ENCODE data around the gene NHEJ1. TPM values are rescaled to one million over a fixed set of nuclear protein-coding genes. Genes with fewer than 3 reads are reported as not detected.

NHEJ1 gene
- total and polyA plus RNA-seq, 9 of the 15 experiments (the other 6 are each of a cell fraction or from before 2014, with no cell fraction given), result 9.0 to 23.7 (median 13.9) TPM

DNA sequence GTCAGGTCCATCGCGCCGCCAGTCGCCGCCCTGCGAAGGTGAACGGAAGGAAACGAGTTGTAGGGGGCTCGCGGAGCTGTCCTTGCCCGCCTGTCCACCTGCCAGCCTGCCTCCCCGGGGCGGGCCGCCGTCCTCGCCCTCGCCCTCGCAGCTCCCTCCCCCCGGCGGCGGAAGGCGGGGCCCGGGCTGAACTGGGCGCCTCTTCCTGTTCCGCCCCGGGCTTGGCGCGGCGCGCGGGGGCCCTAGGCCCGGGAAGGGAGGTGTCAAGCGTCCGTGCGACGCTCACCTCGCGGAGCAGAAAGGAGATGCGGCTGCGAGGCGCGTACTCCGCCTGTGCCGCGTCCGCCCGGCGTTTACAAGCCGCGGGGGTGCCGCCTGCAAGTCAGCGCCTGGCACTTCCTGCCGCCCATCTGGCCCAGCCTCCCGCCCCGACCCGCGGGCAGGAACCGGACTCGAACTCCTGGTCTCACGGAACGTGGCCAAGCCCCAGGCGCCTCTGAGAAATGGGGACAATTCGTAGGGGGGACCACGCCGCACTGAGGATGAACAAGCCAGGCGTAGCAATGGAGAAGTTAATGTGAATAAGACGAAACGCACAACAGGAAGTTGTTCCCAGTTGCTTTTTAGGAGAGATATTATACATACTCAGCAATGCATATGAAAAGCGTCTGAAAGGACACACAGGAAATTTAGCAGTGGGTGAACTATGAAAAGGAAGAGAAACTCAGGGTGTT, 16.4 kb upstream of the NHEJ1 start, which contains the start of gene CNPPD1 (continued):
- TF ChIP-seq CUX1 (CRISPR knock-in tag; IDR thresholded peaks at IDR 0.05), result no peak
- no peak for TF ChIP-seq ARID2 (IDR thresholded peaks at IDR 0.05)
- TF ChIP-seq SNRNP70 (optimal IDR thresholded peaks at IDR 0.05; ENCODE audit: low read depth, low read length), result no peak
- no peak for TF ChIP-seq ATF1 (CRISPR knock-in tag; IDR thresholded peaks at IDR 0.05)
- TF ChIP-seq ATF1 (tag; IDR thresholded peaks at IDR 0.05), result peak; percentile 53
- TF ChIP-seq U2AF2 (optimal IDR thresholded peaks at IDR 0.05; ENCODE audit: low read depth, low read length), result no peak
- peak; percentile 54; the same call in 1 of the 2 replicates for TF ChIP-seq ELF2 (CRISPR knock-in tag; IDR thresholded peaks at IDR 0.05)
- TF ChIP-seq CTBP1 (IDR thresholded peaks at IDR 0.05; ENCODE audit: borderline replicate concordance), result peak; percentile 79
- no peak for TF ChIP-seq GATA2 (CRISPR knock-in tag; IDR thresholded peaks at IDR 0.05)
- no peak for TF ChIP-seq PRMT5 (CRISPR knock-in tag; IDR thresholded peaks at IDR 0.05)
- no peak; the same call in 1 of the 2 replicates for TF ChIP-seq ZNF395 (CRISPR knock-in tag; IDR thresholded peaks at IDR 0.05)
- TF ChIP-seq EHMT2 (IDR thresholded peaks at IDR 0.05), result no peak
- peak; percentile 68 for TF ChIP-seq SP1 (CRISPR knock-in tag; IDR thresholded peaks at IDR 0.05)
- TF ChIP-seq ZNF583 (CRISPR knock-in tag; IDR thresholded peaks at IDR 0.05), result no peak
- TF ChIP-seq FOS (IDR thresholded peaks at IDR 0.05; ENCODE audit: extremely low read depth, insufficient read length), result no peak
- peak; percentile 28 for TF ChIP-seq NFIC (IDR thresholded peaks at IDR 0.05)
- TF ChIP-seq, protein P1, sequence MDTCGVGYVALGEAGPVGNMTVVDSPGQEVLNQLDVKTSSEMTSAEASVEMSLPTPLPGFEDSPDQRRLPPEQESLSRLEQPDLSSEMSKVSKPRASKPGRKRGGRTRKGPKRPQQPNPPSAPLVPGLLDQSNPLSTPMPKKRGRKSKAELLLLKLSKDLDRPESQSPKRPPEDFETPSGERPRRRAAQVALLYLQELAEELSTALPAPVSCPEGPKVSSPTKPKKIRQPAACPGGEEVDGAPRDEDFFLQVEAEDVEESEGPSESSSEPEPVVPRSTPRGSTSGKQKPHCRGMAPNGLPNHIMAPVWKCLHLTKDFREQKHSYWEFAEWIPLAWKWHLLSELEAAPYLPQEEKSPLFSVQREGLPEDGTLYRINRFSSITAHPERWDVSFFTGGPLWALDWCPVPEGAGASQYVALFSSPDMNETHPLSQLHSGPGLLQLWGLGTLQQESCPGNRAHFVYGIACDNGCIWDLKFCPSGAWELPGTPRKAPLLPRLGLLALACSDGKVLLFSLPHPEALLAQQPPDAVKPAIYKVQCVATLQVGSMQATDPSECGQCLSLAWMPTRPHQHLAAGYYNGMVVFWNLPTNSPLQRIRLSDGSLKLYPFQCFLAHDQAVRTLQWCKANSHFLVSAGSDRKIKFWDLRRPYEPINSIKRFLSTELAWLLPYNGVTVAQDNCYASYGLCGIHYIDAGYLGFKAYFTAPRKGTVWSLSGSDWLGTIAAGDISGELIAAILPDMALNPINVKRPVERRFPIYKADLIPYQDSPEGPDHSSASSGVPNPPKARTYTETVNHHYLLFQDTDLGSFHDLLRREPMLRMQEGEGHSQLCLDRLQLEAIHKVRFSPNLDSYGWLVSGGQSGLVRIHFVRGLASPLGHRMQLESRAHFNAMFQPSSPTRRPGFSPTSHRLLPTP (IDR thresholded peaks at IDR 0.05; ENCODE audit: borderline replicate concordance, extremely low read depth, insufficient read length), result no peak
- TF ChIP-seq BRD9 (IDR thresholded peaks at IDR 0.05; ENCODE audit: low read depth, partially characterized antibody), result no peak
- TF ChIP-seq MAFK (IDR thresholded peaks at IDR 0.05; ENCODE audit: low read length), result no peak

Measured in K562 (cell line).